ENCODE results near the gene FGF22. TPM values are rescaled to one million over a fixed set of nuclear protein-coding genes. Genes with fewer than 3 reads are reported as not detected.
"Not testable (repeated sequence)": the region's sequence is repeated elsewhere in the genome, so short reads cannot be mapped to it uniquely, and the experiment has no call there.

The FGF22 gene
- polyA plus RNA-seq, 3 donors: not detected

- H2AFZ ChIP-seq (ENCODE audit: insufficient read depth, low read depth, low read length, poor library complexity, severe bottlenecking): no peak overlapping the region
- no peaks in the 10 kb centered on the region for H3K9me3 ChIP-seq (replicated peaks in 1 of 2; ENCODE audit: control insufficient read depth in 1 of 2, insufficient read depth in 1 of 2, low read length in 2 of 2)
- H3K4me3 ChIP-seq (replicated peaks in 1 of 3; ENCODE audit: low read depth in 2 of 3, low read length in 3 of 3): no peak overlapping the region
- H3K79me2 ChIP-seq (ENCODE audit: insufficient read depth, low read length): no peaks in the 10 kb centered on the region
- no peak for TF ChIP-seq CTCF (IDR thresholded peaks at IDR 0.05)
- H3K4me1 Mint-ChIP-seq: peaks cover 4% of the 10 kb centered on the region
- DNase-seq: no peak
- no peak overlapping the region for H3K4me3 Mint-ChIP-seq
- WGBS (ENCODE audit: insufficient coverage): 98% methylated on average over 40 of the region's 47 CpGs
- H3K27me3 Mint-ChIP-seq (ENCODE audit: low read depth in 3 of 3): peaks cover 12 to 20% (median 13%) of the 10 kb centered on the region in 3 donors
- H3K36me3 Mint-ChIP-seq: peaks cover 39 to 50% of the 10 kb centered on the region in 2 donors
- no peak overlapping the region for H3K27ac ChIP-seq (ENCODE audit: low read depth in 1 of 2, low read length in 2 of 2)
- peaks cover 46 to 56% of the 10 kb centered on the region in 2 donors for H3K36me3 ChIP-seq (replicated peaks in 1 of 2; ENCODE audit: control insufficient read depth in 1 of 2, insufficient read depth in 2 of 2, low read length in 2 of 2)
- peaks cover 0 to 4% of the 10 kb centered on the region in 2 donors for H3K4me1 ChIP-seq (ENCODE audit: control insufficient read depth in 1 of 2, insufficient read depth in 2 of 2, low read length in 2 of 2)
- H4K20me1 ChIP-seq (ENCODE audit: insufficient read depth, low read length): no peaks in the 10 kb centered on the region
- H3K9me3 Mint-ChIP-seq: peaks cover 0 to 19% (median 0%) of the 10 kb centered on the region in 7 donors
- intact Hi-C loops (cut with micrococcal nuclease): no loop called here
- H3K9ac ChIP-seq (ENCODE audit: insufficient read depth, low read length, poor library complexity, severe bottlenecking): no peak overlapping the region
- peaks cover 0 to 11% of the 10 kb centered on the region in 2 donors for H3K27me3 ChIP-seq (ENCODE audit: control insufficient read depth in 2 of 2, insufficient read depth in 2 of 2, low read length in 2 of 2)
- H3K4me2 ChIP-seq (replicated peaks; ENCODE audit: extremely low read depth, low read length, poor library complexity, severe bottlenecking): no peak overlapping the region
- H3K27ac Mint-ChIP-seq: no peak overlapping the region
Measured at GRCh38 chr19:619286-620002, 20.2 kb upstream of the FGF22 start.

GRCh38 chr19:620166-620862 is 19.4 kb upstream of the FGF22 start:
- Histone ChIP-seq H4K20me1 (ENCODE audit: insufficient read depth, low read length) (no peaks in the 10 kb centered on the region), H3K36me3 (replicated peaks in 1 of 2; ENCODE audit: control insufficient read depth in 1 of 2, insufficient read depth in 2 of 2, low read length in 2 of 2) (peaks cover 53 to 65% of the 10 kb centered on the region in 2 donors), H3K27ac (ENCODE audit: low read depth in 1 of 2, low read length in 2 of 2) (no peak overlapping the region), H3K9ac (ENCODE audit: insufficient read depth, low read length, poor library complexity, severe bottlenecking) (no peak overlapping the region), H3K79me2 (ENCODE audit: insufficient read depth, low read length) (no peaks in the 10 kb centered on the region), H3K9me3 (replicated peaks in 1 of 2; ENCODE audit: control insufficient read depth in 1 of 2, insufficient read depth in 1 of 2, low read length in 2 of 2) (no peaks in the 10 kb centered on the region), H3K4me1 (ENCODE audit: control insufficient read depth in 1 of 2, insufficient read depth in 2 of 2, low read length in 2 of 2) (peaks cover 0 to 4% of the 10 kb centered on the region in 2 donors), H3K4me3 (replicated peaks in 1 of 3; ENCODE audit: low read depth in 2 of 3, low read length in 3 of 3) (no peak overlapping the region), H2AFZ (ENCODE audit: insufficient read depth, low read depth, low read length, poor library complexity, severe bottlenecking) (no peak overlapping the region), H3K27me3 (ENCODE audit: control insufficient read depth in 2 of 2, insufficient read depth in 2 of 2, low read length in 2 of 2) (peaks cover 0 to 4% of the 10 kb centered on the region in 2 donors), H3K4me2 (replicated peaks; ENCODE audit: extremely low read depth, low read length, poor library complexity, severe bottlenecking) (no peak overlapping the region)
- 98% methylated on average over 31 of the region's 51 CpGs for WGBS (ENCODE audit: insufficient coverage)
- peaks cover 4% of the 10 kb centered on the region for H3K4me1 Mint-ChIP-seq
- H3K4me3 Mint-ChIP-seq: no peak overlapping the region
- TF ChIP-seq CTCF (IDR thresholded peaks at IDR 0.05): no peak
- H3K27ac Mint-ChIP-seq: no peak overlapping the region
- no peak for DNase-seq
- H3K9me3 Mint-ChIP-seq: peaks cover 0 to 19% (median 0%) of the 10 kb centered on the region in 7 donors
- peaks cover 4 to 11% (median 6%) of the 10 kb centered on the region in 3 donors for H3K27me3 Mint-ChIP-seq (ENCODE audit: low read depth in 3 of 3)
- peaks cover 39 to 54% of the 10 kb centered on the region in 2 donors for H3K36me3 Mint-ChIP-seq
- intact Hi-C loops (cut with micrococcal nuclease): no loop called here

- H2AFZ ChIP-seq (ENCODE audit: insufficient read depth, low read depth, low read length, poor library complexity, severe bottlenecking); H3K4me3 Mint-ChIP-seq; H3K4me3 ChIP-seq (replicated peaks in 1 of 3; ENCODE audit: low read depth in 2 of 3, low read length in 3 of 3); H3K79me2 ChIP-seq (ENCODE audit: insufficient read depth, low read length); H3K4me1 Mint-ChIP-seq; intact Hi-C loops (cut with micrococcal nuclease); H3K27me3 Mint-ChIP-seq (ENCODE audit: low read depth in 3 of 3); H3K27ac Mint-ChIP-seq; DNase-seq; H3K9ac ChIP-seq (ENCODE audit: insufficient read depth, low read length, poor library complexity, severe bottlenecking); H3K9me3 ChIP-seq (replicated peaks in 1 of 2; ENCODE audit: control insufficient read depth in 1 of 2, insufficient read depth in 1 of 2, low read length in 2 of 2); H4K20me1 ChIP-seq (ENCODE audit: insufficient read depth, low read length); H3K27ac ChIP-seq (ENCODE audit: low read depth in 1 of 2, low read length in 2 of 2); H3K4me1 ChIP-seq (ENCODE audit: control insufficient read depth in 1 of 2, insufficient read depth in 2 of 2, low read length in 2 of 2); H3K4me2 ChIP-seq (replicated peaks; ENCODE audit: extremely low read depth, low read length, poor library complexity, severe bottlenecking); H3K27me3 ChIP-seq (ENCODE audit: control insufficient read depth in 2 of 2, insufficient read depth in 2 of 2, low read length in 2 of 2): not testable (repeated sequence)
- H3K9me3 Mint-ChIP-seq: peaks cover 0 to 19% (median 0%) of the 10 kb centered on the region in 7 donors
- WGBS (ENCODE audit: insufficient coverage): over 99% methylated on average over 47 of the region's 48 CpGs
- H3K36me3 Mint-ChIP-seq: peaks cover 42 to 62% of the 10 kb centered on the region in 2 donors
- H3K36me3 ChIP-seq (replicated peaks in 1 of 2; ENCODE audit: control insufficient read depth in 1 of 2, insufficient read depth in 2 of 2, low read length in 2 of 2): peaks cover 53 to 69% of the 10 kb centered on the region in 2 donors
Measured at GRCh38 chr19:621191-621590, 18.5 kb upstream of the FGF22 start.

Data from CD14-positive monocyte (primary cell).